Esophagus squamous epithelium (tissue), 4 donors: Measurements from ENCODE around the gene COL4A2.

ENCODE experiments used
- POLR2A ChIP-seq, 4 donors: fragments of 450-650 bp; IDR thresholded peaks; one replicate each; pipeline ENCODE4 v1.6.1; 2017; ENCODE audit warnings: antibody characterized with exemption in 4 of 4, mild to moderate bottlenecking in 4 of 4, moderate library complexity in 3 of 4
- TF ChIP-seq, protein P1 (sequence below), 6 experiments: fragments of 450-650 bp in 4 of 6; fragments of 200-600 bp in 2 of 6; sonication (generic) in 2 of 6; IDR thresholded peaks; one replicate each; pipeline ENCODE4 v1.5.1; 2016 to 2019; ENCODE audit warnings: antibody characterized with exemption in 6 of 6, mild to moderate bottlenecking in 4 of 6, moderate library complexity in 4 of 6

DNA sequence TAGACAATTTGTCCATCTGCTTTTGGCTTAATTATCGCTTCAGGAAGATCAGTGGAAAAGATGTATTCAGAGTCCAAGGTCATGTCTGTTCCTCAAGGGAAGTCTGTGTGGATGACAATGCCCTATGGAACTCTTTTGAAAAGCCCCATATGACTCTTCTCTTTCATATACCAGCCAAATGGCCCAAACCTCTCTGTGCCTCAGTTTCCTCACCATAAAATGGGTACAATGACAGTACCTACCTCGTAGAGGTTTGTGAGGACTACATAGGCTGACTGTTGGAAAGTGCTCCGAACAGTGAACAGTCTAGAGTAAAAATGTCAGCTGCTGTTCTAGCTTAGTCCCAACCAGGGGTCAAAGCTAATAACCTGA, 104.6 kb downstream of the COL4A2 start:
- TF ChIP-seq, protein P1, sequence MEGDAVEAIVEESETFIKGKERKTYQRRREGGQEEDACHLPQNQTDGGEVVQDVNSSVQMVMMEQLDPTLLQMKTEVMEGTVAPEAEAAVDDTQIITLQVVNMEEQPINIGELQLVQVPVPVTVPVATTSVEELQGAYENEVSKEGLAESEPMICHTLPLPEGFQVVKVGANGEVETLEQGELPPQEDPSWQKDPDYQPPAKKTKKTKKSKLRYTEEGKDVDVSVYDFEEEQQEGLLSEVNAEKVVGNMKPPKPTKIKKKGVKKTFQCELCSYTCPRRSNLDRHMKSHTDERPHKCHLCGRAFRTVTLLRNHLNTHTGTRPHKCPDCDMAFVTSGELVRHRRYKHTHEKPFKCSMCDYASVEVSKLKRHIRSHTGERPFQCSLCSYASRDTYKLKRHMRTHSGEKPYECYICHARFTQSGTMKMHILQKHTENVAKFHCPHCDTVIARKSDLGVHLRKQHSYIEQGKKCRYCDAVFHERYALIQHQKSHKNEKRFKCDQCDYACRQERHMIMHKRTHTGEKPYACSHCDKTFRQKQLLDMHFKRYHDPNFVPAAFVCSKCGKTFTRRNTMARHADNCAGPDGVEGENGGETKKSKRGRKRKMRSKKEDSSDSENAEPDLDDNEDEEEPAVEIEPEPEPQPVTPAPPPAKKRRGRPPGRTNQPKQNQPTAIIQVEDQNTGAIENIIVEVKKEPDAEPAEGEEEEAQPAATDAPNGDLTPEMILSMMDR (IDR thresholded peaks at IDR 0.05), result no peak
- no peak for TF ChIP-seq POLR2A (IDR thresholded peaks at IDR 0.05)
